ENCODE results near the gene PSKH1.

PSKH1 gene

GRCh38 chr16:67930678-67931211 is 37.7 kb downstream of the PSKH1 start:
- no peak for TF ChIP-seq CTCF (IDR thresholded peaks at IDR 0.05)
- Histone ChIP-seq H3K4me3 (no peak overlapping the region), H3K27ac (no peak overlapping the region)
- DNase-seq (ENCODE audit: low spot score) = no peak

GRCh38 chr16:67931712-67932461 is 38.8 kb downstream of the PSKH1 start, which contains the start of gene CTRL:
CTRL (minus strand) TSS chr16:67931862; CDS start chr16:67931852, 10 bp downstream.
- H3K4me3 ChIP-seq = no peak within 1 kb of the TSS
- H3K27ac ChIP-seq = no peak within 1 kb of the TSS
- no peak for DNase-seq (ENCODE audit: low spot score)
- TF ChIP-seq CTCF (IDR thresholded peaks at IDR 0.05) = no peak

- H3K4me3 ChIP-seq = no peak overlapping the region
- H3K27ac ChIP-seq = no peak overlapping the region
- TF ChIP-seq CTCF (IDR thresholded peaks at IDR 0.05) = no peak
- DNase-seq (ENCODE audit: low spot score) = no peak
Observed at GRCh38 chr16:67932462-67932840, 39.4 kb downstream of the PSKH1 start.

- H3K27ac ChIP-seq = no peak overlapping the region
- no peak for TF ChIP-seq CTCF (IDR thresholded peaks at IDR 0.05)
- no peak overlapping the region for H3K4me3 ChIP-seq
- DNase-seq (ENCODE audit: low spot score) = no peak
Observed at GRCh38 chr16:67933805-67934204, 40.8 kb downstream of the PSKH1 start.

DNA sequence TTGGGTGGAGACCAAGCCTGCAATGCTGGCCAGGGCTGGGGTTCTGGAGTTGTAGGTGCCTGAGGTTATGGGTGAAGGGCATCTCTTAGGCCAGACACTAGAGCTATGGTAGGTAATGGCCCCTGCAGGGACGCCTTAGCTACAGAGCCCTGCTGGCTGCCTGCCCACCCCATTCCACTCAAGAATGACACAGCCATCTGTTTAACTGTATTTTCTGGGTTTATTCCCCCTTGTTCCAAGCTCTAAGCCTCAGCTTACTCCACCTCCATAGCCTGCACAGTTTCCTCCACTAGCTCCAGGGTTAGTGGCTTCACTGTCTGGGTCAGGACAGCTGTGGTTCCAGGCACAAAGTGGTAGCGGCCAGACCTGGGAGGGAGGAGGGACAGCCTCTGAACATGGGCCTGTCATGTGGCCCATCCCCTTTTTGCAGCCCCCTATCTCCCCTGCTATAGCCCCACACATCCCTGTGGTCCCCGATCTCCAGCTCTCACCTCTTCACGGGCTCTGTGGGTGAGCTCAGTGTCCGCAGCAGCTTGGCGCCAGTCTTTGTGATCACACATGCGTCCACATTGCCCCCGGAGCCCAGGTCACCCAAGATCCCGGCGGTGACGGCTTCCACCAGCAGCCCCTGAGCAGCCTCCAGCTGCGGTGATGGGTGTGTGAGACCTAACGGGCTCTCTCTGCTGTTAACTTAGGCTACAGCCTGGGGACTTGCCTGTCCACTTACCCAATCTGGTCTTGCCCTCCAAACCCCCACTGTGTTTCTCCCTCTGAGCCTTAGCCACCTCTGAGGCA is 41.4 kb downstream of the PSKH1 start:
- no peak for DNase-seq (ENCODE audit: low spot score)
- Histone ChIP-seq H3K27ac (peak overlapping the region in 1 of 2 donors; percentile 94), H3K4me3 (peak overlapping the region; percentile 88)
- TF ChIP-seq CTCF (IDR thresholded peaks at IDR 0.05) = no peak

DNA sequence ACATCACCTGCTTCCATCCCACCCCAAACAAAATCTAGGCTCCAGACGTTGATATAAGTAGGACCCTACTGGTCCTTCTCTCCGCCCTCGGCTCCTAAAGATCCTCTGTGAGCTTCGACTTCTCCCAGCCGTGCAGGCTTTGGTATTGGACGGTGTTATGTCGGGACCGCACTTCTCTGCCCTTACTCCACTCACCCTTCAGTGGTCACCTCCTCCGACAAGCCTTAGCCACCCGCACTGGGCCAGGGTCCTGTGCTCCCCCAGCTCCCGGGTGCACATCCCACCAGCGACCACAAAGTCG is 42.0 kb downstream of the PSKH1 start:
- no peak for DNase-seq (ENCODE audit: low spot score)
- H3K27ac ChIP-seq = peak overlapping the region; percentile 86 to 94
- peak overlapping the region; percentile 88 for H3K4me3 ChIP-seq
- TF ChIP-seq CTCF (IDR thresholded peaks at IDR 0.05) = no peak

Data from coronary artery (tissue), 2 donors.